ENCODE measurements around the gene TBC1D3. TPM values are rescaled to one million over a fixed set of nuclear protein-coding genes. Genes with fewer than 3 reads are reported as not detected.

Gene TBC1D3
- total RNA-seq, result 1.6 and 2.3 TPM in 2 replicates

GRCh38 chr17:38192455-38192854, at the start of gene TBC1D3:
Gene TBC1D3, minus strand, starts transcription at chr17:38192555. Its CDS starts 1,526 bp downstream, at chr17:38191029.

Other genes starting within 250 kb of the TBC1D3 start
- 0.32 and 2.2 TPM in 2 replicates for gene TBC1D3L, start 203.5 kb downstream of the TBC1D3 start, total RNA-seq
- gene TBC1D3D, start 188.6 kb downstream of the TBC1D3 start, total RNA-seq, result 0.18 and 0.97 TPM in 2 replicates
- 0.54 TPM in 1 of 2 replicates, not detected in the other for gene TBC1D3C, start 123.9 kb downstream of the TBC1D3 start, total RNA-seq
- gene TBC1D3E, start 64.6 kb downstream of the TBC1D3 start, total RNA-seq, result not detected in 2 replicates
- 26.0 and 28.0 TPM in 2 replicates for gene MRPL45, start 104.6 kb upstream of the TBC1D3 start, total RNA-seq
- not detected in 2 replicates for gene GPR179, start 151.4 kb upstream of the TBC1D3 start, total RNA-seq
- 6.3 and 13.4 TPM in 2 replicates for gene SOCS7, start 159.3 kb upstream of the TBC1D3 start, total RNA-seq
- gene ARHGAP23, start 235.9 kb upstream of the TBC1D3 start, total RNA-seq, result 27.4 and 30.3 TPM in 2 replicates

Measured in cardiac atrium fibroblast (primary cell).